GM12872 (cell line): ENCODE results near the gene PCDHB5.

ENCODE experiments used
- CTCF ChIP-seq: IDR thresholded peaks from 3 replicates; pipeline ENCODE4 v1.5.1; 2011; ENCODE audit warnings: low read depth, mild to moderate bottlenecking, low read length, moderate library complexity; ENCODE audit not compliant: insufficient read depth

Gene PCDHB5

GRCh38 chr5:141186897-141187512 lies 52.0 kb downstream of the PCDHB5 start, which contains the start of gene PCDHB9:
Gene PCDHB9, plus strand, starts transcription at chr5:141187161. Its CDS starts 158 bp downstream, at chr5:141187319.
- TF ChIP-seq CTCF: peak; percentile 39; the same call in 2 of the 3 replicates
